EL (cell line): Measurements from ENCODE around the gene RELN.
A peak's percentile ranks its signal among the peaks of the same experiment; 100 is the strongest.
"Not testable (repeated sequence)": the region's sequence is repeated elsewhere in the genome, so short reads cannot be mapped to it uniquely, and the experiment has no call there.

Source experiments
- DNase-seq: peaks from one replicate; pipeline ENCODE4 v3.0.0-alpha.2; 2016

RELN gene

DNA sequence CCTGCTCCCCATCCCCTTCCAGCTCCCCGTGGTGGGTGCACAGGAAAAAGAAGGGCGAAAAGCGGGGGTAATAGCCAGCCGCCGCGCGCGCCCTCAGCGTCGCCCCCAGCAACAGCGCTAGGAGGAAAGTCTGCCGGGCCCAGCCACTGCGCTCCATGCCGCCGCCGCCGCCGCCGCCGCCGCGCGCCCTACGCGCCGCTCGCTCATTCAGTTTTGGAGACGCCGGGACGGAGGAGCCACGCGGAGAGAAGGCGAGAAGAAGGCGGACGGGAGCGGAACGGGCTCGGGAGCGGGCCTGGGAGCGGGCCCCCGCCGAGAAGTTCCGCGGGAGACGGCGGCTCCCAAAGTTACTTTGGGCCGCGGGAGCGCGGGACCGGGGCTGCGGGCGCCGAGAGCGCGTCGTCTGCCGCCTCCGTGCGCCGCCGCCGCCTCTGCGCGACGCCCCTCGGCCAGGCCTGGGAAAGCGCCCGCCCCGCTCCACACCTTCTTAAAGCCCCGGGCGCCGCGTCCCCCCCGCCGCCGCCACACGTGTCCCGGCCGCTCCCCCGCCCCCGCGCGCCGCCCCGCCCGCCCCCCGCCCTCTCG is at the start of gene RELN:
RELN (minus strand) TSS at position 459 of the 585 bp plus-strand sequence; CDS start at position 157, 302 bp downstream.
- peak; percentile 50 for DNase-seq

DNA sequence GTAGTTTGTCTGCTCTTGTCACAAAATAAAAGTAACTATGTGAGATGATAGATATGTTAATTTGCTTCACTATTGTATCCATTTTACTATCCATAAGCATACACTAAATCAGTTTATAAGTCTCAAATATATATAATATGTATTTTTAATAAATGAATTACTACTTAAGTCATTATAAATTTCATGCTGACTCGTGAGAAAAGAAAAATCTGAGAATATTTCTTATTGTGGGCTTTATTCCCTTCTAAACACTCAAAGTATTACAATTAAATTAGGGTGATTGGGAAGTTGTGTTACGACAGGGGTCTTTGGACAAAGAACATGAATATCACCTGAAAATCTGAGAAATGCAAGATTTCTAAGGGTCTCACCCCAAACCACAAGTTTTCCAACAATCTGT is 48.7 kb upstream of the RELN start:
- DNase-seq: no peak

DNA sequence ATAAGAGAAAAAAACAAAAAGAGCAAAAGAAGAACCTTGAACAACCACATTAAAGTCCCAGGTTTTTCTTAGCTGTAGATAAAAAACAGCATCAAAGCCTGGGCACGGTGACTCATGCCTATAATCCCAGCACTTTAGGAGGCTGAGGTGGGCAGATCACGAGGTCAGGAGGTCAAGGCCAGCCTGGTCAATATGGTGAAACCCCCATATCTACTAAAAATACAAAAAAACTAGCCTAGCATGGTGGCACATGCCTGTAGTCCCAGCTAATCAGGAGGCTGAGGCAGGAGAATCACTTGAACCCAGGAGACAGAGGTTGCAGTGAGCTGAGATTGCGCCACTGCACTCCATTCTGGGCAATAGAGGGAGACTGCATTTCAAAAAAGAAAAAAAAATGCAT is 47.4 kb upstream of the RELN start:
- DNase-seq: not testable (repeated sequence)

DNA sequence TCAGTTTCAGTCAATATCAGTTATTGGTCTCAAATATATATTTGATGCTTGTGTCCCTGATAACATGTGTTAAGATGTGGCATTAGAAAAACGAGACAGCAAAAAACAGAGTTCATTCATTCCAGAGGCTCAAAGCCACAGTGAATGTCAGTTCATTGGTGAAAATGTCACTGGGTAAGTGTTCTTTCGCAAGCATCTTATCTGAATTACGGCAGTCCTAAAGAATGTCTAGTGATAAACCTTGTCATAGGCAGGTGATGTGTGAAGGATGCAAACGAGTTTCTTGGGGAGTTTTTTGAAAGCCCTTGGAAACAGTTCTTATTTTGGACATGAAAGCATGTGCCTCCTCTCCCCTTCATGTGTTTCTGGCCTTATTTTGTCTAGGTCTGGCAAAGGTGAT is 45.9 kb upstream of the RELN start:
- DNase-seq: no peak

DNA sequence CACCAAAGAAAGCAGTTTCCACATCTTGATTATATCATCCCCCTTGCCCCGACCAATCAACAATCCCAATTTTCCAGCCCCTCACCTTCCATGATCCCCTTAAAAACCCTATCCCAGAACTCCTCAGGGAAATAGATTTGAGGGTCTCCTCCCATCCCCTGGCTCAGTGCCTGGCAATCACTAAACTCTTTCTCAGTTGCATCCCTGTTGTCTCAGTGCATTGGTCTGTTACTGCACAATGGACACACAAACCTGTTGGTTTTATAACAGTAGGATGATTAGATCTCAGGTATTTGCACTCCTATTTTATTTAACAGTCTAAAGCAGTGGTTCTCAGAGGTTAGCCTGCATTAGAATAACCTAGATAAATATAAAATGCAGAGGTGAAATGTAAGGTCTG is 45.2 kb upstream of the RELN start:
- DNase-seq: no peak

DNA sequence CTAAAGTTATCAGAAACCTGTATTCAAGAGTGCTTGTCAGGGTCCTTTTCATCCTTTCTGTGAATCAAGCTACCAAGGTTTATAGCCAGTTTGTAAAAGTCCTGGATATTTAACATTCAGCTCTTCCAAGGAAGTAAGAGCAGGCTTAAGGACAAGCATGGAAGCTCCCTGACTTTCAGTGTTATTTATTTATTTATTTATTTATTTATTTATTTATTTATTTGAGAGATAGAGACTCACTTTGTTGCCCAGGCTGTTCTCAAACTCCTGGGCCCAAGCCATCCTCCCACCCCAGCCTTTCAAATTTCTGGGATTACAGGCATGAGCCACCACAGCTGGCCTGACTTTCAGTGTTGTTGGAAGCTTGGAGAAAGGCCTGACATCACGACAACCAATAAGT is 44.4 kb upstream of the RELN start:
- no peak for DNase-seq

DNA sequence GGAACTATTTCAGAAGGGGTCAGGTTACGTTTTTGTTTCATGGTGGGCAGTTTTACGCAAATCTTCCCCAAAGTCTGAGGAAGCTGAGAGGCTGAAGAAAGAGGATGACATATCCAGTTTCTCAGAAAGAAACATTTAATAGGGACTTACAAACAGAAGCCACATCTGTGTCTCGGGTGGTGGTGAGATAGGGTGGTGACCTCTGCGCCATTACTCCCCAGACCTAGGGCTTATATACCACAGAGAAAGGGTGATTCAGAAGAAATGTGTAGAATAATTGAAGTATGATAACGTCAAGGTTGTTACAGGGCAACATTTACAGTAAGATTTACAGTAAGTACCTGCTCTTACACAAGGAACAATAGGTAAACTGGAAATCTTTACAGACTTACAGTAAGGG is 43.0 kb upstream of the RELN start:
- DNase-seq: no peak

DNA sequence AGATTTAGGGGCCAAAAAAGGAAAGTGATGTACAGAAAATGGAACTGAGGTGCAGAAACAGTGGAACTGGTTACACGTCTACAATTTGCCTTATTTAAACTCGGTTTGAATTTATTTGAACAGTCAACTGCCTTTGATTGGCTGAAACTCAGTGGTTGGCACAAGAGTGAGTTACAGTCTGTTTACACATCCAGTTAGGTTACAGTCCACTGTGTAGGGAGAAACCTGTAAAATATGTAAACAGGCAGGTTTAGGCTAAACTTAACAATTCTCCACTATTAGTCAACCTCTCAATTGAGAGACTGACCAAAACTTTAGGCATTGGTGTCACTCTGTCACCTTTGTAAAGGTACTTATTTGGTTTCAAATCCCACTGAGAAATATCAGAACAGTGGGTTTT is 40.3 kb upstream of the RELN start:
- DNase-seq: no peak

DNA sequence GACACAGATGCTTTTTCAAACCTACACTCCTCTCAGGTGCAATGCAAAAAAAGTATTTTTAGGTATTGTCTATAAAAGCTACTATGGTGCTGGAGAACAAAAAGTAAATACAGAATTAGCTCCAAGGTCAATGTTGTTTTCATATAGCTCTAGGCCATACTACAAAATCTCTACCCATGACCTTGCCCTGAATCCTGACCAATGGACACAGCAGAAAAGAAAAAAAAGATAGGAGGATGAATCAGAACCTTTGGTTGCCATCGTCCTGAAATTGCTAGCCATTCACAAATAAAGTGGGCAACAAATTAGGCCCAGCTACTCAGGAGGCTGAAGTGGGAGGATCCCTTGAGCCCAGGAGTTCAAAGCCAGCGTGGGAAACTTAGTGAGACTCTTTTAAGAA is 35.2 kb upstream of the RELN start:
- no peak for DNase-seq

DNA sequence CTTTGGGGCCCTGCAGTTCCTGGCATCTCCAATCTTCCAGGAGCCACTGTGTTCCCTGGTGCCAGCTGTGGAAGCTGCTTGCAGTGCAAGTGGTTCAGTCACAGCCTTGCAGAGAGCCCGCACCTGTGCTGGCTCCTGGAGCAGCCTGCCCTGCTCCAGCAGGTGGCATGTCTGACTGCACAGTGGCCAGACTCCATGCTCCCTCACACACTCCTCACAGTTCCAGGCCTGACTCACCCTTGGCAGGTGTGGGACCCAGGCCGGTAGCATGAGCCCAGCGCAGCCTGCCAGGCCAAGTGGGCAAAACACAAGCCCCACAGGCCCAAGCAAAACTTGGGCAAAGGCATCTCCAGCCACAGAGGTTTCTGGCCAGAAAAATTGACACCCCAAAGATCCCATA is 33.6 kb upstream of the RELN start:
- DNase-seq: no peak

DNA sequence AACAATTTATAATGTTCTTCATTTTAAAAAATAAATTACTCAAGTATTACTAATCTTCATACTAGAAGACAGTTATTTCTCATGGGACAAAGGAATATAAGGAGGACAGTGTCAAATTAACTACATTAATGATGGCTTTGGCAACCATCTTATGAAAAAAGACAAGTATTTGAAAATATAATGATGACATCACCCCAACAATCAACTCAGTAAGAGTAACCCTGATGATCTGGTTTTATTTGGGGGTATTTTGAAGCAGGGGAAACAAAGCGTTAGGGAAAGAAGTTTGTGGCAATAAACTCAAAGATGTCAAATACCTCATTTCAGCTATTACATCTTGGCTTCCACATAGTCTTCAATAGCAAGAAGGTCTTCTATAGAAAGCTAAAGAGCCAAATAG is 29.0 kb upstream of the RELN start:
- DNase-seq: no peak

DNA sequence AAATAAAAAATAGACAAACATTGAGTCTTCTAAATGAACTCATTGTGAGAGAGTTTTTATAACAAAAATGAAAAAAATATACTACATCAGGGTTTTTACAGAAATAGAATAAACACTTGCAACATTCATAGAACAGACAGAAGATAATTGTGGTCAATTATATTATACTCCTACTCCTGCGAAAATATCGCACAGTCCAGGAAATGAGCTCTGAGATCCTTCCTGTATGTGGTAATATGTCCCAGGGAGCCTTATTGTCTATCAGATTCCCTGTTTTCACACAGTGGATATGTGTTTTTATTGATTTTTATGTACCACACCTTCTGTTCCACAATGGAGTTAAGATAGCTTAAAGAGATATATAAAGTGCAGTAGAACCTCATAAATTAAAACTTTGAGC is 27.5 kb upstream of the RELN start:
- DNase-seq: no peak

DNA sequence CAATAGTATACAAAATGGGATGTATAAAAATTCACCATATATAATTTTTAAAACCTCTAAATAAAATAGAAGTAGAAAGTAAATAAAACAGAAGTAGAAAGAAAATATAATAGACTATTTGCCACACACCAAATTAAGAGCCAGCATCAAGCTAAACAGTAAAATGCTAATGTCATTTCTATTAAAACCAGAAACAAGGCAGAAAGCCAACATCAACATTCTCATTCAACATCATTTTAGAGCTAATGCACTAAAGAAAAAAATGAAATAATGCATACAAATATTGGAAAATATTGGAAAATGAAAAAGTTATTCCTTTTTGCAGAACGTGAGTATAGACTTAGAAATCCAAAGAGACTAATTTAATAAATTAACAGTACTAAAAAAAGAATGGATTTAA is 23.4 kb upstream of the RELN start:
- DNase-seq: no peak

DNA sequence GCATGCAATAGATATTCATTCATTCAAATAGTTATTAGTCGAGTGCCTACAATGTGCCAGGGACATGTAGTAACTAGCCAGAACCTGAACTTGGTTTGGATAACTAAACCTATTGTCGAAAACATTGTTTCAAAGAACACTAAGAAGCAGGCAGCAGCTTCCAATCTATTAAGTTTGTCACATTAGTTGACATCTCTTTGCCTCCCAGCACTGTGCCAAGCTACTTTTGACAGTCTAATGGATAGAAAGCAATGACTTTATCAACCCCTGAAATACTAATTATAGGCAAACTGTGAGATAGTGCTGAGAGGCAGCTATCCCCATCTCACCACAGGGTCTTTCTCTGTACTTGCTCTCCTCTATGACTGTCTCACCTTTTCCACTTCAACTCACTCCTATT is 22.4 kb upstream of the RELN start:
- no peak for DNase-seq

DNA sequence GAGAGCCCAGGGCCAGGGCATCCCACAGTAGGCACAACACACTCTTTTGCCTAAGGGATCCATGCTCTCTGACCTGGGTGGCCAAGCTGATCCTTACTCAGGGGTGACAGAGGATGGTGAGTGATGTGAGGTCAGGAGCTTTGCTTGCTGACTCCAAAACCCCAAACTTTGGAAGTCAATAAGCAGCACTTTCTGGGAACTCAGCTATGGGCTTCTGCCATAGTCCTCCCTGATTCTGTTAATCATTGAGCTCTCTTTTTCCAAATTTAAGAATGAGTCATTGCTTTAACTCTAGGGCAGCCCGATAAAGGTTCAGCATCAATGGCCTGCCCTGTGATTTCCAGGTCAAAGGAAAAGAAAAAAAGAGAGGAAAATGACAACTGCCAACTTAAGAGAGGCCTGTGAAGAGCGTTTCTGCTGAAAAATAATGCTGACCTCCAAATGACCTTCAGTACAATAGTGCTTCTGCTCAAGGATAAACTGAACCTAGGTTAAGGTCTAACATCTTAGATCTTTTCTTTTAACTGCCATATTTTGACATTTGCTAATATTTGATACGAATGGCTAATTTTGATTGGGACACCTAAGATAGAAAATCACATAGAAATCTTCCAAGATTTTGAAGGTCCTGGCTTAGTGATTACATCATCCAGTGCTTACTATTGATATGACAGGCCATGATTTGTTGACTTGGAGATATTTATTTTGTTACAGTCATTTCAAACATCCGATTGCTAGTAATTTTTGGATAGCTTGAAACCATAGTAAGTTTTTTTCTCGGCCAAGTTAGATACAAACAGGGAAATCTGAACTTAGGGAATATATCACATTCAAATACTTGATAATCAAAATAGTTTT is 20.8 kb upstream of the RELN start:
- DNase-seq: no peak

DNA sequence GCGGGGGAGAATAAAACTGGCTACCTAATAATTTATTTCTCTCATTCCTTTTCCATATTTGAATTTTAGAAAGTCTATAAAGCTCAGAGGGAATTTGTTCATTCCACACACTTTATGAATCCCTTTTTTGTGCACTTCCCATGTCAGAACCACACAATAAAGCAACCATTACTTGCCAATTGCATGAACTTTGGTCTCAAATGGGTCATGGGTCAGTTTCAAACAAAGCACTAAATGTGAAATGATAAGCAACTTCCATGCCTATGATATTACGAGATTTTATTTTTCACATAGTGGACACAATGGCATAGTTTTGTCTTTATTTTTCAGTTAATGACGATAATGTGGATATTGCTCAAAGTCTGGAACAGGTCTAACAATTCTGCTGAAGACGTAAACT is 18.6 kb upstream of the RELN start:
- no peak for DNase-seq

DNA sequence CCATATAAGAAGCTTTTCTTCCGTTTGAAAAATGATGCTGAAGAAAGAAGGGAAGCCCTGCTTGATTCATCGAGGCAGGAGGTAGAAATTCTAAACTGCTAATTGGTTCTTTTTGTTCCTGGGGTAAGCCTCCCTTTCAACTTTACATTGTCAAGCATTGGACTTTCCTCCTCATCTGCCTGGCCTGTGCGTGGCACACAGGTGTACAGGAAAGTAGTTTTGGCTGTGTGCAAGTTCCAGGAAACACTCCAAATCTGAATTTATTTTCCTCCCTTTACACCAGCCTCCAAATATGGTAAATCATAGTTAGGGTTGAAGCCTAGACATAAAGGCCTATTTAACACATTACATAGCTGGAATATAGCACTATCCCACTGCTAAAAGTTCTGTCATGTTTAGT is 18.2 kb upstream of the RELN start:
- no peak for DNase-seq

DNA sequence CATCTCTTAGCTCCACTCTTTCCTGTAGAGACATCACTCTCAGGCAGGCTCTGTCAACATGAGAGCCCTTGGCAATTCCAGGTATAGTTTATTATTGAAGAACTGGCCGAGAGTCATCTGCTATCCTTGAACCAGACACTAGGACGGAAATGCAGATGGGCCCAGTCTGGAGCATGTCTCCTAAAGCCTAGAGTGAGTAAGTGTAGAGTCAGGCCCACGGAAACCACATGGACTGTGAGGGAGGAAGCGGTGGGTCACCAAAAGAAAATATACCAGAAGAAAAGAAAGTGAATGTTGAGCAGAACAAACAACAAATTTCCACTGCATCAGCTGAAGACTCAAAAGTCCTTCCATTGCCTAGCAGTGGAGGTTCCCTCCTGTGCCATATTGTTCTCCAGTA is 15.7 kb upstream of the RELN start:
- peak; percentile 60 for DNase-seq

DNA sequence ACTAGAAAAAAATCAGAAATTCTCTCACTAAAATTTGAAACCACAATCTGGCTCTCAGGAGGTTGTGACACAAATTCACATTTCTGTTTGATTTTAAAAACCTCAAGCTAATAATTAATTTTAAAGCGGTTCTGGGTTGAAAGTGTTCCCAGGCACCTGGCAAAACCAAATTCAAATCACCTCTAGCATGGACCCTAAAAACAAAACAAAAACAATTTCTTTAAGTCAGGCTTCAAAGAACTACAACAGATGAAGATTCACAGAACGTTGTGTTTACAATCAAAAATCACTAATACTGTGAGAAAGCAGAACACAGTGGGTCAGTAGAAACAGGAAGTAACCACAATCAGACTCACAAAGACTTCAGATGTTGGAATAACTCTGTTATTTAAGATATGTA is 7.2 kb upstream of the RELN start:
- DNase-seq: no peak

DNA sequence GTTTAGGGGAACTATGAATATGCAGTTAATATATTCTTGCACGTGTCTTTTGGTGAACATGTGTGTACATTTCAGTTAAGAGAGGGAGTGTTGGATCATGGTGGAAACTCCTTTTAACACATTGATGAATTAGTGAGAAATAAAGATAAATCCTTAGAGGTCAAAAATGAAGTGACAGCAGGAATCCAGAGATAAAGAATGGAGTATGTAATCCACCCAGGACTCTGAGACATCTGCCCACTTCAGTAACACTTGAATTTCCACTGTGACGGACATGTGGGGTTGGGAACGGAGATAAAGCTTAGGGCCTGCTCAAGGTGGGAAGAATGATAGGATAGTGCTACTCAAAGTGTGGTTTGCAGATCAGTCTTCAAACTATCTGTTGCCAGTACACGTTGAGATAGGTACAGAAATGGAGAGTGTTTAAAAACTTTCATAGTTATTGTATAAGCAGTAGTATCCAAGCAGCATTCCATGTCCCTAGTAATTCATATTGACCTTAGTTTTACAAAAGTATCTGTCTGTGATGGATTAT is 6.6 kb upstream of the RELN start:
- DNase-seq: no peak

DNA sequence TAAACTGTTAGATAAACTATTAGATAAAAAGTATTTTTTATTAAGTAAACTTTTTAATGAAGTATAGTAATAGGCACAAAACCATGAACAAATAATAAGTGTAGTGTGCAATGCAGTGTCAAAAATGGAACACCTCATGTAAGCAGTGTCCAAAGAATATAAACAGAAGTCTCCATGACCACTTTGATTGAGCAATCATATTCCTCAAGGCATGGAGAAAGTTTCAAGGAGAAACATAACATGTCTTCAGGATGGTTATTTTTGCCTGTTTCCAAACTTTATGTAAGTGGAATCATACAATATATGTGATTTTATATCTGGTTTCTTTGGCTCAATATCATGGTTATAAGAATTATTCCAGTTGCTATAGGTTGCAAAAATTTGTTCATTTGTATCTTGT is 6.1 kb upstream of the RELN start:
- no peak for DNase-seq

DNA sequence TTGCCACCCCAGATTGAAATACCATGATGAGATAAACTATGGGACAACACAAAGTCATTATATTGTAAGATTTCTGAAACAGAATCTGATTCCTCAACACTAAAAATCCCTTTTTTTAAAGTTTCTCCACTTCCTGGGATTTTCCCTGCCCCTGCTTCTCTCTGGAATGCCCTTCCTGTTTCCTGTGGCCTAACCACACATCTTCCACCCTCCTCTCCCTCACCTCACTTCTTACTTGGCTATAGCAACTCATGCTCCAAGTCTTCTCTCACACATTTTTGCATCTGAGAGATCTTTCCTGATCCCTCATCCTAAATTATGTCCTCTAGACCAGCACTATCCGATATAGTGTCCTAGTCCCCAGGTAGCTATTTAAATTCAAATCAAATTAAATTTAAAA is 4.1 kb upstream of the RELN start:
- DNase-seq: peak; percentile 32

DNA sequence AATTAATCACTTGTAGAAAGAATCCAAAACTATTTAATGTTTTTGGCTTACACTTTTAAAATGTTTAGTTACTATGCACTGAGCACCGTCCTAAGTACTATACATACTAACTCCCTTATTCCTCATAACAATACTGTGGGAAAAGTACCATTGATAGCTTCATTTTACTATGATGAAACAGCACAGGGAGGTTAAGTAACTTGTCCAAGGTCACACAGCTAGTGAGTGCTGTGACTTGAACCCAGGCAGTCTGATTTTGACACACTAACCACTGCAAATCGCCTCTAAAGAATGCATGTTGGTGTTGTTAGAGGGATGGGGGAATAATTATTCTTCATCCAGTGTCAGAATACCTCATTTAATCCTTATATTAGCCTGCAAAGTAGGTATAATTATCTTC is 1.9 kb upstream of the RELN start:
- DNase-seq: no peak

DNA sequence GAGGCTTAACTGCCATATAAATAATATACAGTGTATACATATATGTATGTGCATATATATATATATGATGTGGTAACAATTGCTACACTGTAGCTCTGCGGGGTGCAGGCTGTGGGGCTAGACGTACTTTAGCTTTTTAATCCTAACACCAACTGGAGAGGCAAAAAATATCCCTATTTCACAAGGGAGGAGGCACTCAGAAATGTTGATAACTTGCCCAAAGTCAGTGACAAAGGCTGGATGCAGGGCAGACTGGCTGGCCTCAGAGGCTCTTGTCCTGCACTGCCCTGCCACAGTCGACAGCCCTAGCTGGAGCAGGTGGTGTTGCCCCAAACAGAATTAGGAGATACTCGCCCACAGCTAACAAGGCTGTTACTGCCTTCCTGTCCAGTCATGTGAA is 1.5 kb upstream of the RELN start:
- no peak for DNase-seq
